CMK (cell line): ENCODE measurements around the gene CELA2A.
A peak's percentile ranks its signal among the peaks of the same experiment; 100 is the strongest.
"Not testable (repeated sequence)": the region's sequence is repeated elsewhere in the genome, so short reads cannot be mapped to it uniquely, and the experiment has no call there.

ENCODE experiments used
- DNase-seq: peaks from one replicate; pipeline ENCODE4 v3.0.0-alpha.2; 2010; ENCODE audit warnings: low read depth

Gene CELA2A

GRCh38 chr1:15501208-15502032, 44.9 kb downstream of the CELA2A start:
- DNase-seq, result peak; percentile 26

GRCh38 chr1:15504436-15504835, 47.9 kb downstream of the CELA2A start:
- DNase-seq, result no peak

- no peak for DNase-seq
Observed at GRCh38 chr1:15506831-15507230, 50.3 kb downstream of the CELA2A start.

- DNase-seq, result no peak
Observed at GRCh38 chr1:15507278-15507677, 50.7 kb downstream of the CELA2A start.

- peak; percentile 49 for DNase-seq
Observed at GRCh38 chr1:15508700-15509487, 52.4 kb downstream of the CELA2A start.

- DNase-seq, result no peak
Observed at GRCh38 chr1:15509586-15509985, 53.1 kb downstream of the CELA2A start.

GRCh38 chr1:15510611-15511405, 54.3 kb downstream of the CELA2A start:
- no peak for DNase-seq

GRCh38 chr1:15513192-15513591, 56.7 kb downstream of the CELA2A start:
- DNase-seq, result no peak

GRCh38 chr1:15513919-15514318, 57.4 kb downstream of the CELA2A start:
- no peak for DNase-seq

- DNase-seq, result not testable (repeated sequence)
Observed at GRCh38 chr1:15514557-15514956, 58.0 kb downstream of the CELA2A start.

GRCh38 chr1:15515022-15515663, 58.6 kb downstream of the CELA2A start:
- no peak for DNase-seq

- no peak for DNase-seq
Observed at GRCh38 chr1:15519625-15520024, 63.1 kb downstream of the CELA2A start.

- not testable (repeated sequence) for DNase-seq
Observed at GRCh38 chr1:15521206-15521906, 64.8 kb downstream of the CELA2A start.
